Coronary artery (tissue), 2 donors: ENCODE data around the gene RPS6KA2.

Source experiments
- DNase-seq: peaks from one replicate; pipeline ENCODE4 v3.0.0-alpha.2; 2017; ENCODE audit warnings: low spot score
- H3K27ac ChIP-seq, 2 donors: fragments of 200-600 bp; sonication (generic); one replicate each; pipeline ENCODE4 v1.5.1; 2016 to 2019
- H3K4me3 ChIP-seq: fragments of 200-600 bp; sonication (generic); 2 replicates; pipeline ENCODE4 v1.5.1; 2016; ENCODE audit warnings: mild to moderate bottlenecking, moderate library complexity
- CTCF ChIP-seq: fragments of 200-600 bp; sonication (generic); IDR thresholded peaks from one replicate; pipeline ENCODE4 v1.5.1; 2019; ENCODE audit warnings: antibody characterized with exemption

RPS6KA2 gene

DNA sequence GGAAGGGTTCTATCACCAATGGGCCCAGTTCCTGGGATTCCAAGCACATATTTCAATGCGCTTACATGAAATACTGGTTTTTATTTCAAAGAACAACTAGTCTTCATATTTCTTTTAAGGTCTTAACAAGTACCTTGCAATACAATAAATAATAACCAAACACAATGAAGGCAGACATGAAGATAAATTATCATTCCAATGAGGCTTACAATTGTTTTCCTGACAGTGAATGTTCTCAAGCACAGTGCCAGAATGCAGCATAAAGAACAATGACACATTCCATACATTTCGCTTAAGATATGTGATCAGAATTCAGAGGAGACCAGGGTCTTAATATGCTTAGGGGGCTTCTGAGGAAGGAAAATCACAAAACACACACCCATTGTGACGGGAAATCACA lies 66.8 kb downstream of the RPS6KA2 start:
- no peak for DNase-seq
- no peak overlapping the region for H3K27ac ChIP-seq
- no peak for TF ChIP-seq CTCF
- H3K4me3 ChIP-seq, result no peak overlapping the region

DNA sequence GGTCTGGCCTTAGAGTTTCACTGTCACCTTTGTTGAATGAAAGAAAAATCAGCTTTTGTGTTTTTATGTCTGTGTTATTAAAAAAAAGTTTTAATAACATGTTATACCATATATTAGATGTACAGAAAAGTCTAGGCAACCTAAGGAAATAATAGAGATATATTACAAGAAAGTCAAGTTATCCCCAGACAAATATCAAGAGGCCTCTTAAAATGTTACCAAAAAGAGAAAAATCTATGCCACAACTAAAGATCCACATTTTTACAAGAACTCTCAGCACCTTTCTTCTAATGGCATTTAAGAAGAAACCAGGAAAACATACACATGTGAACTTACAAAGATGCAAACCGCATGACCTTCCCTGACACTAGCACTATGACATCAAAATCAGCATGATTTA lies 67.4 kb downstream of the RPS6KA2 start:
- no peak overlapping the region for H3K27ac ChIP-seq

DNA sequence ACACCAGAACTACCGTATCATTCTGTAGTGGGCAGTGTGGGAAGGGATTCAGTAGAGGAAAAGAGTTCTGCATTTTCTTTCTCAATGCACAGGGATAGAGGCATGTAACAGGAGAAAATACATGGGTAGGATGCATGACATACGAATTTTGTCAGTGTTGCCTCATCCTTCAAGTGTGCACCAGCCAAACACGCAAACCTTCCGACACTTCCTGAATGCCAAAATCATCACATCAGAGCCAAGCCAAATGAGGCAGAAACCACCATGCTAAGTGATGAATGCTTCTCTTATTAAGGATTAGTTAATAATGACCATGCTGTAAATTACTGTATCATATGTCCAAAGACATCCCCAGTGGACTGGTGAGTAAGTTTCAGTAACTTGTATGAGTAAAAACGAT lies 67.8 kb downstream of the RPS6KA2 start:
- H3K4me3 ChIP-seq, result no peak overlapping the region
- TF ChIP-seq CTCF, result no peak
- no peak overlapping the region for H3K27ac ChIP-seq
- no peak for DNase-seq

More for the DNA sequence above, 67.4 kb downstream of the RPS6KA2 start:
- no peak for TF ChIP-seq CTCF
- DNase-seq, result no peak
- no peak overlapping the region for H3K4me3 ChIP-seq

DNA sequence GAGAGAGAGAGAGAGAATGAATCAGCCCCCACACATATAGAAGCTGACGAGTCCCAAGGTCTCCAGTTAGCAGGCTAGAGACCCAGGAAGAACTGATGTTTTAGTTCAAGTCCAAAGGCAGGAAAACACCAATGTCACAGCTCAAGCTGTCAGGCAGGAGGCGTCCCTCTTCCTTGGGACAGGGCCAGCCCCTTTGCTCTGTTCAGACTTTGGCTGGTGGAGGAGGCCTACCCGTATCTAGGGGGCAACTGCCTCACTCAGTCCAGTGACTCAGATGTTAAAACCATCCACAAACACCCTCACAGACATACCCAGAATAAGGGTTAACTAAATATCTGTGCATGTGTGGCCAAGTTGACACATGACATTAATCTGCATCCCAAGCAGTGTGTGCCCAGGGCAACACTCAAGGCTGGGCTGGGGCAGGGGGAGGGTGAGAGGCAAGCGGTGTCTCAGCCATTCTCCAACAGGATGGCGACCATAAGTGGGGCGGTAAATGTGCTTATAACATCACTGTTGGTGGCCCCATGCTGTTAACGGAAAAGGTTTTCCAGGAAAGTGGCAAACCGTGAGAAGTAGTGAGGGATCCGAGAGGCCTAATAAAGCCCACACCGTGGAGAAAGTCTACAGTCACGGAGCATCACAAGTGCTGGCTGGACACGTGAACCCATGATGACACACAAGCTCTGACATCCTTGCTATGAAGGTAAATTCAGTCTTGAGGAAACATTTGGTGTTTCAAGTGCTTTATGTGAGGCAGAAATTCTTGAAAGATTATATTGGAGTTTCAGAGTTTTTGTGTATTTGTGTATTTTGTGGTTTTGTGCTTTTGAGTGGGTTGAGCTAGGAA lies 68.7 kb downstream of the RPS6KA2 start:
- no peak for DNase-seq
- Histone ChIP-seq H3K27ac (no peak overlapping the region), H3K4me3 (no peak overlapping the region)
- no peak for TF ChIP-seq CTCF

DNA sequence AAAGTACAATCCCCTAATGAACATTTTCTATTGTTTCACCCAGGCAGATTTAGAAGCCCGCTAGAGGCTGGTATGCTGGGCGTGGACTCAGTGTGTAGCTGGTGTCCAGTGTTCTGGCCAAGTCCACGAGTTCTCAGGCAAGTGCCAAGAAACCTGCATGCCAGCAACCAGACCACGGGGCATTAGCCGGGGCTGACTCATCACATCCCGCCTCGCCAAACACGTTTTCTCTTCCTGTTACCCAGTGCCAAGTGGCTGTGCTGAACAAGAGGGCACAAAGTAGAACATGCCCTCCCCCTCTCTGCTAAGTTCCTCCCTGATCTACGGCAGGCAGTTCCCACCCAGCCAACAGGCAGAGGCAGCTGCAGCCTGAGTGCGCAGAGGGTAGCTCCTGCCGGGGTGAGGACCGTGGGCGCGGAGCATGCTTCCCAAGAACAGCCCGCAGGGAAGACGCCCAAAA lies 70.2 kb downstream of the RPS6KA2 start:
- peak; percentile 94 for DNase-seq
- peak overlapping the region; percentile 29 to 83 for H3K27ac ChIP-seq
- H3K4me3 ChIP-seq, result peak overlapping the region; percentile 41
- TF ChIP-seq CTCF, result no peak

GRCh38 chr6:166556336-166556735 lies 70.7 kb downstream of the RPS6KA2 start:
- H3K4me3 ChIP-seq, result no peak overlapping the region
- TF ChIP-seq CTCF, result no peak
- no peak for DNase-seq
- peak overlapping the region in 1 of 2 donors; percentile 70 for H3K27ac ChIP-seq

DNA sequence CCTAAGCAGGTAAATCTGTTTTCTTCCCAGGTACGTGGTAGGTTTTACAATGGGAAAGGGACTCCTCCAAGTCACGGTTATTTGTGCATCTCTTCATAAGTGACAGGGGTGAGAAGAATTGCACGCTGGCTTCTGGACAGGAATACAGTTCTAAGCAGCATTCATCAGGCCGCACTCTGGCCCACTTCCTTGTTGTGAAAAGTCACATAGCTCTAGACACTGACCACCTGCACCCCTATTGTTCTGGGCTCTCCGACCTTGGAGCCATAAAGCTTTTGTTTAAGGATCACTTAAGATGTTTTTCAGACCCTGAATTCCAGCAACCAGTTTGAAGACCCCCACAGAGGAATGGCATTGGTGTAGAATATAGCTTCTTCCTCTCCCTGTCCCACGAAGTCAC lies 72.0 kb downstream of the RPS6KA2 start:
- no peak for TF ChIP-seq CTCF
- Histone ChIP-seq H3K4me3 (no peak overlapping the region), H3K27ac (no peak overlapping the region)
- no peak for DNase-seq
